ACHN (cell line): Measurements from ENCODE around the gene MSX2.

ENCODE experiments used
- DNase-seq: peaks from one replicate; pipeline ENCODE4 v3.0.0-alpha.2; 2015
- in situ Hi-C: cut with HindIII; loops from 2 replicates; pipeline ENCODE4 v1.10.0; 2017; ENCODE audit warnings: low sequenced_read_pairs, low pct_ligation_motif_present, low pct_unique_long_range_greater_than_20kb

The MSX2 gene

GRCh38 chr5:174731214-174732035, 7.0 kb downstream of the MSX2 start:
- in situ Hi-C loops = no loop called here

GRCh38 chr5:174732036-174733020, 7.9 kb downstream of the MSX2 start:
- in situ Hi-C loops = no loop called here
- no peak for DNase-seq

More at GRCh38 chr5:174731214-174732035, 7.0 kb downstream of the MSX2 start:
- no peak for DNase-seq

GRCh38 chr5:174733091-174733690, 8.8 kb downstream of the MSX2 start:
- DNase-seq = no peak

GRCh38 chr5:174733836-174734235, 9.5 kb downstream of the MSX2 start:
- in situ Hi-C loops = no loop called here
- DNase-seq = no peak

More at GRCh38 chr5:174733091-174733690, 8.8 kb downstream of the MSX2 start:
- in situ Hi-C loops = no loop called here

- in situ Hi-C loops = no loop called here
- no peak for DNase-seq
Observed at GRCh38 chr5:174734571-174735497, 10.5 kb downstream of the MSX2 start.

GRCh38 chr5:174735498-174736330, 11.3 kb downstream of the MSX2 start:
- in situ Hi-C loops = no loop called here
- DNase-seq = peak; percentile 12

GRCh38 chr5:174736331-174736721, 11.9 kb downstream of the MSX2 start:
- in situ Hi-C loops = no loop called here
- no peak for DNase-seq

GRCh38 chr5:174736777-174737176, 12.4 kb downstream of the MSX2 start:
- DNase-seq = no peak
- in situ Hi-C loops = no loop called here

GRCh38 chr5:174737330-174737729, 12.9 kb downstream of the MSX2 start:
- in situ Hi-C loops = no loop called here
- DNase-seq = no peak

- DNase-seq = no peak
- in situ Hi-C loops = no loop called here
Observed at GRCh38 chr5:174741352-174741751, 17.0 kb downstream of the MSX2 start.

- in situ Hi-C loops = no loop called here
- DNase-seq = peak; percentile 23
Observed at GRCh38 chr5:174744896-174745295, 20.5 kb downstream of the MSX2 start.

- DNase-seq = no peak
- in situ Hi-C loops = no loop called here
Observed at GRCh38 chr5:174745590-174746103, 21.3 kb downstream of the MSX2 start.

- no peak for DNase-seq
- in situ Hi-C loops = no loop called here
Observed at GRCh38 chr5:174750711-174751110, 26.3 kb downstream of the MSX2 start.

GRCh38 chr5:174751154-174752000, 27.0 kb downstream of the MSX2 start:
- DNase-seq = no peak
- in situ Hi-C loops = no loop called here

- in situ Hi-C loops = no loop called here
- DNase-seq = no peak
Observed at GRCh38 chr5:174752121-174752520, 27.7 kb downstream of the MSX2 start.

GRCh38 chr5:174755106-174755505, 30.7 kb downstream of the MSX2 start:
- in situ Hi-C loops = no loop called here
- peak; percentile 9 for DNase-seq
